ENCODE data around the gene TAS2R60. TPM values are rescaled to one million over a fixed set of nuclear protein-coding genes. Genes with fewer than 3 reads are reported as not detected.

Gene TAS2R60
- total and polyA plus RNA-seq, 9 of the 15 experiments (the other 6 are each of a cell fraction or from before 2014, with no cell fraction given): 0.08 TPM; not detected in 8

GRCh38 chr7:143444785-143445184 lies 1.5 kb downstream of the TAS2R60 start:
- BruUV-seq (replicated peaks): no TSS peak
- H3K9ac ChIP-seq (ENCODE audit: insufficient read depth in 1 of 2, low read depth in 2 of 2, low read length in 2 of 2): no peak overlapping the region
- no peak overlapping the region for H3K4me3 ChIP-seq
- H2AFZ ChIP-seq (ENCODE audit: low read depth, low read length): no peak overlapping the region
- no peaks in the 10 kb centered on the region for H3K9me1 ChIP-seq (ENCODE audit: control insufficient read depth, insufficient read depth, low read length)
- no peaks in the 10 kb centered on the region for H3K36me3 ChIP-seq (ENCODE audit: control insufficient read depth, insufficient read depth, low read length)
- H3K79me2 ChIP-seq (ENCODE audit: control insufficient read depth, insufficient read depth, low read length): no peaks in the 10 kb centered on the region
- no peak for ATAC-seq
- H3K27me3 ChIP-seq (ENCODE audit: control insufficient read depth in 2 of 2, insufficient read depth in 2 of 2, low read length in 2 of 2): peaks cover 21 to 27% of the 10 kb centered on the region in 2 experiments; a peak in 4 of 5 replicates
- intact Hi-C loops (cut with micrococcal nuclease) (no loop called here), in situ Hi-C loops (cut with MboI) (no loop called here)
- H3K27ac ChIP-seq (ENCODE audit: extremely low read depth, low read depth, low read length): no peak overlapping the region
- ChIA-PET CTCF (ENCODE audit: low intra/inter-chr PET ratio) (no interaction called here), POLR2A (interaction anchor here (1.0 kb wide), 1 partner anchor 10 kb away, joined by 3 read pairs; no protein-coding TSS in a partner anchor)
- no peaks in the 10 kb centered on the region; a peak in 1 of 5 replicates for H3K4me1 ChIP-seq (replicated peaks in 1 of 2; ENCODE audit: control insufficient read depth in 2 of 2, insufficient read depth in 2 of 2, low read length in 2 of 2)
- WGBS (ENCODE audit: insufficient coverage, low coverage, missing lambda C conversion rate): 0% methylated on average over 1 of the region's 1 CpG
- H3K9me3 ChIP-seq (replicated peaks; ENCODE audit: control insufficient read depth, insufficient read depth, low read depth, low read length): no peaks in the 10 kb centered on the region
- no peak overlapping the region for H3K4me2 ChIP-seq (ENCODE audit: insufficient read depth, low read length)
- no peak for FAIRE-seq
- no peak for DNase-seq (ENCODE audit: extremely low read depth in 1 of 4, low spot score in 3 of 4)
- no peaks in the 10 kb centered on the region for H4K20me1 ChIP-seq (replicated peaks; ENCODE audit: control insufficient read depth, insufficient read depth, low read length)
- TF ChIP-seq PHB2 (IDR thresholded peaks at IDR 0.05; ENCODE audit: low read depth) (no peak), SAP30 (IDR thresholded peaks at IDR 0.05; ENCODE audit: borderline replicate concordance, insufficient read depth, low read depth, low read length, poor library complexity, severe bottlenecking) (no peak), RFX7 (CRISPR knock-in tag; IDR thresholded peaks at IDR 0.05) (no peak), BRF1 (IDR thresholded peaks at IDR 0.05; ENCODE audit: borderline replicate concordance, extremely low read depth, insufficient read length) (no peak), CHCHD3 (CRISPR knock-in tag; IDR thresholded peaks at IDR 0.05) (no peak), ZNF780A (CRISPR knock-in tag; IDR thresholded peaks at IDR 0.05) (no peak), FOXM1 (IDR thresholded peaks at IDR 0.05; ENCODE audit: low read depth) (no peak), FOXM1 (CRISPR knock-in tag; IDR thresholded peaks at IDR 0.05; ENCODE audit: low read depth) (no peak)
